ENCODE results near the gene WNT2B. TPM values are rescaled to one million over a fixed set of nuclear protein-coding genes. Genes with fewer than 3 reads are reported as not detected.

The WNT2B gene
- total and polyA plus RNA-seq, 9 of the 15 experiments (the other 6 are each of a cell fraction or from before 2014, with no cell fraction given), result 0.02 to 0.06 (median 0.04) TPM; not detected in 3

- peak; percentile 41 for TF ChIP-seq MGA (IDR thresholded peaks at IDR 0.05)
- TF ChIP-seq HES1 (IDR thresholded peaks at IDR 0.05; ENCODE audit: low read depth), result 0 out of 2 replicates have a peak, but pooled peaks have one; percentile 21
- TF ChIP-seq ZEB2 (IDR thresholded peaks at IDR 0.05), result peak; percentile 61; the same call in 1 of the 2 replicates
- no peak for TF ChIP-seq ZNF165 (CRISPR knock-in tag; IDR thresholded peaks at IDR 0.05; ENCODE audit: borderline replicate concordance)
- TF ChIP-seq PYGO2 (tag; IDR thresholded peaks at IDR 0.05), result no peak
- TF ChIP-seq CBX3 (IDR thresholded peaks at IDR 0.05; ENCODE audit: borderline replicate concordance in 1 of 2, low read length in 2 of 2), result no peak
- peak; percentile 80 for TF ChIP-seq SMARCA4 (IDR thresholded peaks at IDR 0.05)
- no peak for TF ChIP-seq KAT7 (CRISPR knock-in tag; IDR thresholded peaks at IDR 0.05; ENCODE audit: borderline replicate concordance)
- no peak for TF ChIP-seq NR0B1 (IDR thresholded peaks at IDR 0.05; ENCODE audit: partially characterized antibody)
- TF ChIP-seq PREB (CRISPR knock-in tag; IDR thresholded peaks at IDR 0.05), result no peak
- no peak for TF ChIP-seq ZFP1 (CRISPR knock-in tag; IDR thresholded peaks at IDR 0.05)
- peak; percentile 39; the same call in 1 of the 2 replicates for TF ChIP-seq MAX (CRISPR knock-in tag; IDR thresholded peaks at IDR 0.05)
- TF ChIP-seq CBFA2T3 (IDR thresholded peaks at IDR 0.05), result peak; percentile 93
- no peak for TF ChIP-seq NFATC3 (IDR thresholded peaks at IDR 0.05)
- no peak for TF ChIP-seq ZNF253 (CRISPR knock-in tag; conservative IDR thresholded peaks at IDR 0.05)
Observed at GRCh38 chr1:112462953-112463279, 45.8 kb upstream of the WNT2B start (continued).

Measured in K562 (cell line).